HL-60 (cell line): ENCODE results near the gene RPL10A.

Experiments
- CTCF ChIP-seq: IDR thresholded peaks from one replicate; pipeline ENCODE4 v1.5.1; 2011; ENCODE audit warnings: low read length, control low read depth, inconsistent platforms; ENCODE audit not compliant: insufficient read depth
- GABPA ChIP-seq: IDR thresholded peaks from 2 replicates; pipeline ENCODE4 v1.6.1; 2012; ENCODE audit warnings: low read depth
- POLR2AphosphoS5 ChIP-seq: IDR thresholded peaks from 2 replicates; pipeline ENCODE4 v1.6.1; 2012; ENCODE audit warnings: low read depth
- REST ChIP-seq: IDR thresholded peaks from 2 replicates; pipeline ENCODE4 v1.6.1; 2012; ENCODE audit warnings: low read depth; ENCODE audit not compliant: insufficient replicate concordance

GRCh38 chr6:35453236-35453635 is 15.0 kb upstream of the RPL10A start:
- no peak for TF ChIP-seq CTCF
- TF ChIP-seq REST: no peak
- TF ChIP-seq POLR2AphosphoS5: no peak
- no peak for TF ChIP-seq GABPA
